Heart left ventricle (tissue), 16 donors: Measurements from ENCODE around the gene PSEN1. TPM values are rescaled to one million over a fixed set of nuclear protein-coding genes. Genes with fewer than 3 reads are reported as not detected.

Experiments
- ATAC-seq, 4 donors: fragments of 200-7000 bp; cut with Tn5 transposase; one replicate each; pipeline ENCODE4 v1.9.1; 2020 to 2022; ENCODE audit warnings: moderate library complexity in 4 of 4, mild to moderate bottlenecking in 3 of 4, moderate number of reproducible peaks in 1 of 4
- DNase-seq, 5 donors: peaks; one replicate each; pipeline ENCODE4 v3.0.0-alpha.2; 2020
- H3K27ac ChIP-seq, 12 donors: fragments of 200-600 bp; sonication (generic) in 4 of 12; one replicate each; pipeline versions ENCODE4 v1.5.0 to v1.8.0; 2016 to 2022; ENCODE audit warnings: mild to moderate bottlenecking in 2 of 12
- H3K27me3 ChIP-seq, 9 donors: fragments of 200-600 bp; sonication (generic) in 2 of 9; one replicate each; pipeline versions ENCODE4 v1.5.1 to v1.8.0; 2016 to 2022; ENCODE audit warnings: mild to moderate bottlenecking in 3 of 9
- H3K36me3 ChIP-seq, 9 donors: fragments of 200-600 bp; sonication (generic) in 2 of 9; one replicate each; pipeline versions ENCODE4 v1.5.0 to v1.8.0; 2018 to 2022; ENCODE audit warnings: mild to moderate bottlenecking in 2 of 9
- H3K4me1 ChIP-seq, 12 donors: fragments of 200-600 bp; sonication (generic) in 4 of 12; one replicate each; pipeline versions ENCODE4 v1.5.0 to v1.8.0; 2016 to 2022; ENCODE audit warnings: mild to moderate bottlenecking in 3 of 12
- H3K4me3 ChIP-seq, 12 donors: fragments of 200-600 bp; sonication (generic) in 4 of 12; one replicate each; pipeline versions ENCODE4 v1.5.0 to v1.8.0; 2017 to 2022; ENCODE audit warnings: mild to moderate bottlenecking in 9 of 12, moderate library complexity in 4 of 12
- H3K9me3 ChIP-seq, 12 donors: fragments of 200-600 bp; sonication (generic) in 4 of 12; one replicate each; pipeline versions ENCODE4 v1.5.0 to v1.8.0; 2016 to 2022; ENCODE audit warnings: mild to moderate bottlenecking in 1 of 12
- POLR2A ChIP-seq, 2 donors: fragments of 450-650 bp; IDR thresholded peaks; one replicate each; pipeline ENCODE4 v1.6.1; 2017; ENCODE audit warnings: antibody characterized with exemption in 2 of 2, mild to moderate bottlenecking in 2 of 2, moderate library complexity in 2 of 2
- WGBS, 4 donors: extraction: QIAGEN DNeasy Blood & Tissue Kit in 2 of 4; methylation state at CpG; one replicate each; pipeline versions ENCODE4 v1.1.5 to v1.1.7; 2013 to 2018; 5-methylcytosine and 5-hydroxymethylcytosine counted together
- intact Hi-C, 10 donors: fragments of 100-400 bp; cut with DNase I; formaldehyde crosslinking; loops; one replicate each; pipeline versions ENCODE4 v1.11.1 to v1.14.2; 2022
- polyA plus RNA-seq, 2 donors: library from polyadenylated mRNA; stranded (reverse); fragments of 200-250 nt; gene quantifications; one replicate each; pipeline ENCODE4 v1.2.3, GENCODE V29; 2013
- total RNA-seq, 9 donors: library from RNA; depleted of rRNA in 2 of 9; stranded (reverse); fragments of >200 nt in 2 of 9; fragmentation: NEBNext Ultra II Directional in 3 of 9; extraction: Animal tissue kit (Norgen Biotek cat#: 25700) in 3 of 9; gene quantifications; one replicate each; pipeline versions ENCODE4 v1.1.0 to v1.2.4, GENCODE V29; 2016 to 2023
- TF ChIP-seq, protein P1 (sequence below), 12 donors: fragments of 200-600 bp; sonication (generic) in 4 of 12; IDR thresholded peaks; one replicate each; pipeline versions ENCODE4 v1.5.0 to v1.8.0; 2018 to 2022; ENCODE audit warnings: antibody characterized with exemption in 12 of 12, mild to moderate bottlenecking in 5 of 12
- donor health status: ischemic (EF 13 %, LVEDD 7.1; RV severe dilation, severe dysfunction).
- donor health status: healthy with polysubstance abuse.
- donor health status: DM: no; HTN: yes; CAD: no.
- donor health status: DM: no; HTN: no; CAD: no.
- donor health status: ischemic (EF 25% LVEDD 6.9; RV normal size, moderate dysfunction).
- donor health status: ischemic (EF 25% LVEDD 5.7; RV mildly dilated, moderate dysfunction).
- donor health status: healthy.
- donor health status: DM: yes; HTN: yes; CAD: no.
- donor health status: ischemic (EF 35%, LVEDD 5.7; RV mildly dilated, moderate dysfunction).
- donor health status: nonischemic (EF 11% LVEDD 7.7; RV severe dilation, severe dysfunction).
- donor health status: DM: yes; HTN: yes; CAD: no.
- donor health status: PGD.
- donor health status: ischemic (EF 29% LVEDD 5.4; RV normal size, mild dysfunction).
- donor health status: nonischemic (EF 23%, LVEDD 6.1; RV moderate dilation, normal function).

PSEN1 gene
- total and polyA plus RNA-seq, 11 donors, result 11.6 to 44.1 (median 22.4) TPM

DNA sequence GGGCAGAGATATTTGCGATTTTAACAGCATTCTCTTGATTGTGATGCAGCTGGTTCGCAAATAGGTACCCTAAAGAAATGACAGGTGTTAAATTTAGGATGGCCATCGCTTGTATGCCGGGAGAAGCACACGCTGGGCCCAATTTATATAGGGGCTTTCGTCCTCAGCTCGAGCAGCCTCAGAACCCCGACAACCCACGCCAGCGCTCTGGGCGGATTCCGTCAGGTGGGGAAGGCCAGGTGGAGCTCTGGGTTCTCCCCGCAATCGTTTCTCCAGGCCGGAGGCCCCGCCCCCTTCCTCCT, 271 bp upstream of the PSEN1 start:
- no peaks in the 10 kb centered on the region for H3K27me3 ChIP-seq
- DNase-seq, result no peak
- ATAC-seq, result no peak
- H3K4me3 ChIP-seq, result peak overlapping the region; percentile 55 to 100 (median 90)
- TF ChIP-seq POLR2A (IDR thresholded peaks at IDR 0.05), result no peak
- TF ChIP-seq, protein P1, sequence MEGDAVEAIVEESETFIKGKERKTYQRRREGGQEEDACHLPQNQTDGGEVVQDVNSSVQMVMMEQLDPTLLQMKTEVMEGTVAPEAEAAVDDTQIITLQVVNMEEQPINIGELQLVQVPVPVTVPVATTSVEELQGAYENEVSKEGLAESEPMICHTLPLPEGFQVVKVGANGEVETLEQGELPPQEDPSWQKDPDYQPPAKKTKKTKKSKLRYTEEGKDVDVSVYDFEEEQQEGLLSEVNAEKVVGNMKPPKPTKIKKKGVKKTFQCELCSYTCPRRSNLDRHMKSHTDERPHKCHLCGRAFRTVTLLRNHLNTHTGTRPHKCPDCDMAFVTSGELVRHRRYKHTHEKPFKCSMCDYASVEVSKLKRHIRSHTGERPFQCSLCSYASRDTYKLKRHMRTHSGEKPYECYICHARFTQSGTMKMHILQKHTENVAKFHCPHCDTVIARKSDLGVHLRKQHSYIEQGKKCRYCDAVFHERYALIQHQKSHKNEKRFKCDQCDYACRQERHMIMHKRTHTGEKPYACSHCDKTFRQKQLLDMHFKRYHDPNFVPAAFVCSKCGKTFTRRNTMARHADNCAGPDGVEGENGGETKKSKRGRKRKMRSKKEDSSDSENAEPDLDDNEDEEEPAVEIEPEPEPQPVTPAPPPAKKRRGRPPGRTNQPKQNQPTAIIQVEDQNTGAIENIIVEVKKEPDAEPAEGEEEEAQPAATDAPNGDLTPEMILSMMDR (IDR thresholded peaks at IDR 0.05), result no peak
- 3 to 4% (median 3%) methylated on average over 9 to 16 of the region's 16 CpGs for WGBS, 4 donors
- H3K36me3 ChIP-seq, result no peaks in the 10 kb centered on the region
- H3K27ac ChIP-seq, result peak overlapping the region in 8 of 12 donors; percentile 82 to 98 (median 92)
- intact Hi-C loops, result no loop called here
- H3K4me1 ChIP-seq, result peaks cover 0 to 33% (median 10%) of the 10 kb centered on the region in 12 donors
- H3K9me3 ChIP-seq, result no peaks in the 10 kb centered on the region

DNA sequence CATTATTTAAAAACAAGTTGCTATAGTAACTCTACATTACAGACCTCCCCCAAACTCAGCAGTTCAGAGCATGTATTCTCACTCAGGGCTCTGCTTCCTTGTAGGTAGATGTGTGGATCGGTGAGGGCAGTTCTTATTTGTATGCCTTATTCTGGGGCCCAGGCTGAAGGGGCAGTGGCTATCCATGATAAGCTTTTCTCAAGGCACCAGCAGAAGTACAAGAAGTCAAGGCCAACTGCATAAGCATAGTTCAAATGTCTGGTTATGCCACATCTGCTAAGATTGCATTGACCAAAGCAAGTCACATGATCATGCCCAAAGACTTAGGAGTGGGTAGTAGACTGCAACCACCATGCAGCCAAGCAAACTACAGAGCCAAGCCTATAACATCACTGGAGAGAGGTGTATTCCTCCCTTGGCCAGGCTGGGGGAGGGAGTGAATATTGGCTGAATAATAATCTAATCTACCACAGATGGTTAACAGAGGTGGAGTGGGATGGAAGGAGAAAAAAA, 4.6 kb downstream of the PSEN1 start:
- no peak for TF ChIP-seq POLR2A (IDR thresholded peaks at IDR 0.05)
- TF ChIP-seq, protein P1 (IDR thresholded peaks at IDR 0.05), result no peak
- H3K27me3 ChIP-seq, result no peaks in the 10 kb centered on the region
- WGBS, 4 donors, result 98 to 100% (median 100%) methylated on average over 1 of the region's 1 CpG

DNA sequence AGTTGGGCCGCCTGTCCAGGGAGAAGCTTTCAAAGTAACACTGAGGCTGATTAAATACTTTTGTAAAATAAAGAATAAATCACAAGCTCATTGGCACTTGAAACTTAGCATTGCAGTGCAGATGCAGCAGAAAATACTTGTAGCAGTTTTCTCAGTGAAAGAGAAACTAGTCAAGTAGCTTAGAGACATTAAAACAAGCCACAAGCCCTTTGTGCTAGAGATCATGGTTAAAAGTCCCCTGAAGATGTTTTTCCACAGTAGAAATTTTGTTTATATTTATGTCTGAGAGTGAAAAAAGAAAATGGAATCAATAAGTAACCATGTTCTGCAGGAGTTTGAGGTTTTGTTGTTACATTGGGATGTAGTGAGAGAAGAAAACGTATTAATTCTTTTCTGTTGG, 5.9 kb downstream of the PSEN1 start:
- peaks cover 0 to 36% (median 16%) of the 10 kb centered on the region in 12 donors for H3K4me1 ChIP-seq
- TF ChIP-seq, protein P1 (IDR thresholded peaks at IDR 0.05), result no peak
- TF ChIP-seq POLR2A (IDR thresholded peaks at IDR 0.05), result no peak
- intact Hi-C loops, result no loop called here
- peaks cover 0 to under 1% (median 0%) of the 10 kb centered on the region in 9 donors for H3K36me3 ChIP-seq
- ATAC-seq (no peak), DNase-seq (no peak)
- H3K27ac ChIP-seq, result no peak overlapping the region
- WGBS, 4 donors, result 83 to 90% (median 88%) methylated on average over 2 of the region's 2 CpGs
- no peak overlapping the region for H3K4me3 ChIP-seq
- H3K27me3 ChIP-seq, result no peaks in the 10 kb centered on the region
- H3K9me3 ChIP-seq, result no peaks in the 10 kb centered on the region

More for the DNA sequence above, 4.6 kb downstream of the PSEN1 start:
- intact Hi-C loops, result no loop called here
- H3K36me3 ChIP-seq, result no peaks in the 10 kb centered on the region
- no peak overlapping the region for H3K27ac ChIP-seq
- H3K9me3 ChIP-seq, result no peaks in the 10 kb centered on the region
- H3K4me3 ChIP-seq, result no peak overlapping the region
- ATAC-seq, result no peak
- DNase-seq, result no peak
- peaks cover 0 to 43% (median 20%) of the 10 kb centered on the region in 12 donors for H3K4me1 ChIP-seq

- peak in 2 of 4 donors; percentile 15 to 19 for ATAC-seq
- H3K36me3 ChIP-seq, result peaks cover 0 to 9% (median 5%) of the 10 kb centered on the region in 9 donors
- intact Hi-C loops, result no loop called here
- H3K27me3 ChIP-seq, result no peaks in the 10 kb centered on the region
- H3K4me3 ChIP-seq, result no peak overlapping the region
- peaks cover 0 to 28% (median 9%) of the 10 kb centered on the region in 12 donors for H3K4me1 ChIP-seq
- no peak for TF ChIP-seq POLR2A (IDR thresholded peaks at IDR 0.05)
- TF ChIP-seq, protein P1 (IDR thresholded peaks at IDR 0.05), result no peak
- no peaks in the 10 kb centered on the region for H3K9me3 ChIP-seq
- DNase-seq, result no peak
- WGBS, 4 donors, result 60 to 88% (median 74%) methylated on average over 5 of the region's 5 CpGs
- H3K27ac ChIP-seq, result peak overlapping the region in 1 of 12 donors; percentile 5
These were observed 6.7 kb downstream of the PSEN1 start for GRCh38 chr14:73143003-73143402.
